Osteocyte (in vitro differentiated cells): ENCODE data around the gene FGF9. TPM values are rescaled to one million over a fixed set of nuclear protein-coding genes. Genes with fewer than 3 reads are reported as not detected.
A peak's percentile ranks its signal among the peaks of the same experiment; 100 is the strongest.

Experiments
- DNase-seq: peaks from one replicate; pipeline ENCODE4 v3.0.0; 2021; ENCODE audit warnings: mixed read lengths; ENCODE audit not compliant: unreplicated experiment; ENCODE audit errors: extremely low spot score
- H3K27ac Mint-ChIP-seq: one replicate; pipeline ENCODE4 v1.8.0; 2021; ENCODE audit warnings: mild to moderate bottlenecking, mixed read lengths; ENCODE audit not compliant: unreplicated experiment
- H3K27me3 Mint-ChIP-seq: one replicate; pipeline ENCODE4 v1.8.0; 2021; ENCODE audit warnings: mixed read lengths; ENCODE audit not compliant: unreplicated experiment
- H3K36me3 Mint-ChIP-seq: one replicate; pipeline ENCODE4 v1.8.0; 2021; ENCODE audit warnings: mixed read lengths; ENCODE audit not compliant: unreplicated experiment
- H3K4me1 Mint-ChIP-seq: one replicate; pipeline ENCODE4 v1.8.0; 2021; ENCODE audit warnings: mixed read lengths; ENCODE audit not compliant: unreplicated experiment
- H3K4me3 Mint-ChIP-seq: one replicate; pipeline ENCODE4 v1.8.0; 2021; ENCODE audit warnings: mild to moderate bottlenecking, moderate library complexity, mixed read lengths; ENCODE audit not compliant: unreplicated experiment
- H3K9me3 Mint-ChIP-seq: one replicate; pipeline ENCODE4 v1.8.0; 2021; ENCODE audit warnings: mixed read lengths; ENCODE audit not compliant: unreplicated experiment
- total RNA-seq: library from RNA; stranded (reverse); gene quantifications from 2 replicates; pipeline ENCODE4 v1.2.1, GENCODE V29; 2021
- TF ChIP-seq, protein P1 (sequence below): fragments of 200-600 bp; sonication (generic); IDR thresholded peaks from 2 replicates; pipeline ENCODE4 v1.5.0; 2021; ENCODE audit warnings: antibody characterized with exemption, mild to moderate bottlenecking, moderate library complexity

The FGF9 gene
- total RNA-seq, 1 donor from 2014 or later, result not detected

DNA sequence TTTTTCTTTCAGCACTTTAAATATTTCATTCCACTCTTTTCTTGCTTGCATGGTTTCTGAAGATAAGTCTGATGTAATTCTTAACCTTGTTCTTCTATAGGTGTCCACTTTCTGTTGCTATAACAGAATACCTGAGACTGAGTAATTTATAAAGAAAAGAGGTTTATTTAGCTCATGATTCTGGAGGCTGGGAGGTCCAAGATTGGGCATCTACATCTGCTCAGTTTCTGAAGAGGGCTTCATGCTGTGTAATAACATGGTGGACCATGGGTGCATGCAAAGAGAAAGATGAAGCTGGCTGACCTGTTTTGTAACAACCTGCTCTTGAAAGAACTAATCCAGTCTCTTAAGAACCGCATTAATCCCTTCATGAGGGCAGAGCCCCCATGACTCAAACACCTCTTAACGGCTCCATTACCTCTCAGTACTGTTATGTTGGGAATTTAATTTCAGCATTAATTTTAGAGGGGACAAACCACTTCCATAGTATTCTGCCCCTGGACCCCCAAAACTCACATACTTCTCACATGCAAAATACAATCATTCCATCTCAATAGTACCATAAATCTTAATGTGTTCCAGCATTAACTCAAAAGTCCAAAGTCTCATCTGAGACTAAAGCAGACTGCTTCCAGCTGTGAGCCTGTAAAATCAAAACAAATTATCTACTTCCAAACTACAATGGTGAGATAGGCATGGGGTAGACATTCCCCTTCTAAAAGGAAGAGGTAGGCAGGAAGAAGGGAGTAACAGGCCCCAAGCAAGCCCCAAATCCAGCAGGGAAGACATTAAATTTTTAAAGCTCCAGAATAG lies 9.6 kb upstream of the FGF9 start:
- no peaks in the 10 kb centered on the region for H3K36me3 Mint-ChIP-seq
- no peak for DNase-seq
- H3K27me3 Mint-ChIP-seq, result peaks cover 21% of the 10 kb centered on the region
- H3K4me3 Mint-ChIP-seq, result no peak overlapping the region
- TF ChIP-seq, protein P1, sequence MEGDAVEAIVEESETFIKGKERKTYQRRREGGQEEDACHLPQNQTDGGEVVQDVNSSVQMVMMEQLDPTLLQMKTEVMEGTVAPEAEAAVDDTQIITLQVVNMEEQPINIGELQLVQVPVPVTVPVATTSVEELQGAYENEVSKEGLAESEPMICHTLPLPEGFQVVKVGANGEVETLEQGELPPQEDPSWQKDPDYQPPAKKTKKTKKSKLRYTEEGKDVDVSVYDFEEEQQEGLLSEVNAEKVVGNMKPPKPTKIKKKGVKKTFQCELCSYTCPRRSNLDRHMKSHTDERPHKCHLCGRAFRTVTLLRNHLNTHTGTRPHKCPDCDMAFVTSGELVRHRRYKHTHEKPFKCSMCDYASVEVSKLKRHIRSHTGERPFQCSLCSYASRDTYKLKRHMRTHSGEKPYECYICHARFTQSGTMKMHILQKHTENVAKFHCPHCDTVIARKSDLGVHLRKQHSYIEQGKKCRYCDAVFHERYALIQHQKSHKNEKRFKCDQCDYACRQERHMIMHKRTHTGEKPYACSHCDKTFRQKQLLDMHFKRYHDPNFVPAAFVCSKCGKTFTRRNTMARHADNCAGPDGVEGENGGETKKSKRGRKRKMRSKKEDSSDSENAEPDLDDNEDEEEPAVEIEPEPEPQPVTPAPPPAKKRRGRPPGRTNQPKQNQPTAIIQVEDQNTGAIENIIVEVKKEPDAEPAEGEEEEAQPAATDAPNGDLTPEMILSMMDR, result no peak
- H3K27ac Mint-ChIP-seq, result no peak overlapping the region
- no peaks in the 10 kb centered on the region for H3K4me1 Mint-ChIP-seq
- no peaks in the 10 kb centered on the region for H3K9me3 Mint-ChIP-seq

GRCh38 chr13:21663197-21663596 lies 7.7 kb upstream of the FGF9 start:
- TF ChIP-seq, protein P1, result no peak
- Mint-ChIP-seq H3K27ac (no peak overlapping the region), H3K4me3 (no peak overlapping the region), H3K27me3 (peaks cover 31% of the 10 kb centered on the region), H3K9me3 (no peaks in the 10 kb centered on the region), H3K36me3 (no peaks in the 10 kb centered on the region), H3K4me1 (no peaks in the 10 kb centered on the region)
- DNase-seq, result no peak

DNA sequence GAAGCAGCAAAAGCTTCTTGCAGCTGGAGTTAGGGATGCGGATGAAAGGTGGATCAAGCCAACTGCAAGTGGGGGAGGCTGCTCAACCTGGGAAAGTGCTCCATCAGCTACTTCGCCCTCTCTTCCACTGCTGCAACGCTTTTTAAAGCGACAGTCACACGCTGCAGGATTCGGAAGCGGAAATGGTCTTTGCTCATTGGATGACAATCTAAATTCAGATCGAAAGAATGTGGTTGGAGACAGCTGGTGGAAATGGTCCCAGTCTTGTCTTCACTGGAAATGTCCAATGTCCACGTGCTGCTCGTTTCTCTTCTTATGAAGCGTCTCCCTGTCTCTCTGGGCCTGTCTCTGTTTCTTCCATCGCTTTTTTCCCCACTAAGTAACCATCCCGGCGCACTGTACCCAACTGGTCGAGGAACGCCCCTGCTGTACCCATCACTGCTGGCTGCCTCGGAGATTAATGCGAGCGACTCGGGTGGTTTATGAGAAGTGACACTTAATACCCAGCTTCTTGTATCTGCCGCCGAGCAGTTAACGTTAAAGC lies 2.1 kb upstream of the FGF9 start:
- H3K4me1 Mint-ChIP-seq, result peaks cover 35% of the 10 kb centered on the region
- peaks cover 53% of the 10 kb centered on the region for H3K27me3 Mint-ChIP-seq
- H3K36me3 Mint-ChIP-seq, result no peaks in the 10 kb centered on the region
- no peaks in the 10 kb centered on the region for H3K9me3 Mint-ChIP-seq
- H3K27ac Mint-ChIP-seq, result no peak overlapping the region
- no peak for DNase-seq
- TF ChIP-seq, protein P1, result no peak
- peak overlapping the region; percentile 83 for H3K4me3 Mint-ChIP-seq

DNA sequence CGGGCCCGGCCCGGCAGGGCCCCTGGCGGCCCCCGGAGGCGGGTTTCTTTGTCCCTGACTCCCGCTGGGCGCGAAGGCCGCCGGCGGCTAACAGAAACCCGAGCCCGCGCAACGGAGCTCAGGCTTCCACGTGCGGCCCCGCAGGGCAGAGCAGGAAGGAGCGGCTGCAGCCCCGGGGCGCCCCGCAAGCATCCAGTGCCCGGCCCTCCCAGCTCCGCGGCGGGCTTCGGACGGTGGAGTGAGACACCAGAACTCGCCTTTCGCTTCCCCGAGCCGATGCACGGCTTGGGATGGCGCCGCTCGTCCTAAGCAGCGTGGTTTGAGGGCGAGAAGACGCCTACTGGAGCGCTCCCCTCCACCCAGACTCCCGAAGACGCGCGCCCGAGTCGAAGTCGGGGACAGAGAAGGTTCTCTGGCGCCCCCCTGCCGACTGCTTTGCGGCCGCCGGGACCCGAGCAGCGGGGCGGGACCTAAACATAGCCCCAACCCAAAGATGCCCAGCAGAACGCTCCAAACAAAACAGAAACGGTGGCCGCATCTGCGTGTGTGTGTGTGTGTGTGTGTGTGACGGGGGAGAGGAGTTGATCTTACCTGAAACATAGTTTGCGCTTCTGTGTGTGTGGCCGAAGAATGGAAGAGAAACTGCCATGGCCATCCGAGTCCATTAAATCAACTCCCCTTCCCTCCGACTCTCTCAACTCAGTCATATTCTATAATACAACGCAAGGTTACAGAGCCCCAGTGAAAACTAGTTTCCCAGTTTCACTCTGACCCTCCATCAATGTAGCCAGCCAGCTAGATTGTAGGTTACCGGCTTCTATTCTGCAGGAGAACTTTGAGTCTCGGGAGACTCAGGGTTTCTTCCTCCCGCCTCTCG lies 629 bp upstream of the FGF9 start:
- Mint-ChIP-seq H3K9me3 (no peaks in the 10 kb centered on the region), H3K27me3 (peaks cover 52% of the 10 kb centered on the region), H3K4me1 (peaks cover 38% of the 10 kb centered on the region), H3K27ac (peak overlapping the region; percentile 31), H3K36me3 (no peaks in the 10 kb centered on the region), H3K4me3 (peak overlapping the region; percentile 75)
- no peak for DNase-seq
- TF ChIP-seq, protein P1, result peak; percentile 23
